Endometrial microvascular endothelial cells (primary cell): Measurements from ENCODE around the gene KCNIP2. TPM values are rescaled to one million over a fixed set of nuclear protein-coding genes. Genes with fewer than 3 reads are reported as not detected.

ENCODE experiments used
- in situ Hi-C: cut with HindIII; loops from 2 replicates; pipeline ENCODE4 v1.10.0; 2017; ENCODE audit warnings: low sequenced_read_pairs, low pct_unique_long_range_greater_than_20kb; ENCODE audit errors: inconsistent ontology term
- total RNA-seq: library from RNA; depleted of rRNA; stranded (reverse); fragments of >200 nt; gene quantifications from one replicate; pipeline ENCODE4 v1.2.3, GENCODE V29; 2015; ENCODE audit errors: inconsistent ontology term

The KCNIP2 gene
- total RNA-seq, 1 donor from 2014 or later, result 0.09 TPM

GRCh38 chr10:101778151-101778780 lies 65.3 kb downstream of the KCNIP2 start:
- in situ Hi-C loops, result loop anchor here (25.0 kb wide), 1 partner anchor 191 kb away; the partner anchor contains the start of genes DPCD and POLL

- in situ Hi-C loops, result loop anchor here (25.0 kb wide), 1 partner anchor 190 kb away; the partner anchor contains the start of genes DPCD and POLL
These were observed 65.9 kb downstream of the KCNIP2 start for GRCh38 chr10:101777619-101778145.

GRCh38 chr10:101776161-101776817 lies 67.3 kb downstream of the KCNIP2 start:
- in situ Hi-C loops, result loop anchor here (25.0 kb wide), 1 partner anchor 189 kb away; the partner anchor contains the start of genes DPCD and POLL

Other genes with a start within 250 kb of the KCNIP2 start
- 13.9 TPM for gene FBXW4, start 148.6 kb downstream of the KCNIP2 start, total RNA-seq
- gene FGF8, start 67.7 kb downstream of the KCNIP2 start, total RNA-seq, result not detected
- gene NPM3, start 60.4 kb downstream of the KCNIP2 start, total RNA-seq, result 192 TPM
- 51.8 TPM for gene OGA, start 25.4 kb downstream of the KCNIP2 start, total RNA-seq
- gene ARMH3, start 212.4 kb upstream of the KCNIP2 start, total RNA-seq, result 9.3 TPM
- 44.3 TPM for gene HPS6, start 221.5 kb upstream of the KCNIP2 start, total RNA-seq